GM19043 (cell line): ENCODE results near the gene LEMD3.
"Not testable (repeated sequence)": the region's sequence is repeated elsewhere in the genome, so short reads cannot be mapped to it uniquely, and the experiment has no call there.

Source experiments
- ATAC-seq: cut with Tn5 transposase; IDR thresholded peaks from one replicate; pipeline ENCODE4 v1.9.1; 2021; ENCODE audit warnings: low read depth; ENCODE audit not compliant: unreplicated experiment

Gene LEMD3

GRCh38 chr12:65276916-65277530 lies 107.6 kb downstream of the LEMD3 start:
- ATAC-seq = no peak

GRCh38 chr12:65277994-65278575 lies 108.7 kb downstream of the LEMD3 start:
- ATAC-seq = no peak

- no peak for ATAC-seq
Measured at GRCh38 chr12:65278576-65279368, 109.4 kb downstream of the LEMD3 start, which contains the start of gene MSRB3. Gene MSRB3 (plus strand): TSS chr12:65278683. CDS start chr12:65308580, 29,897 bp downstream.

GRCh38 chr12:65279369-65280112 lies 110.2 kb downstream of the LEMD3 start:
- ATAC-seq = no peak

- ATAC-seq = no peak
Measured at GRCh38 chr12:65280306-65280705, 110.9 kb downstream of the LEMD3 start.

- no peak for ATAC-seq
Measured at GRCh38 chr12:65282840-65283239, 113.5 kb downstream of the LEMD3 start.

- not testable (repeated sequence) for ATAC-seq
Measured at GRCh38 chr12:65285532-65285931, 116.1 kb downstream of the LEMD3 start.

GRCh38 chr12:65287426-65287825 lies 118.0 kb downstream of the LEMD3 start:
- no peak for ATAC-seq

GRCh38 chr12:65292241-65292640 lies 122.9 kb downstream of the LEMD3 start:
- ATAC-seq = no peak

GRCh38 chr12:65293735-65294134 lies 124.4 kb downstream of the LEMD3 start:
- ATAC-seq = no peak

- ATAC-seq = no peak
Measured at GRCh38 chr12:65294641-65295262, 125.4 kb downstream of the LEMD3 start.

- ATAC-seq = no peak
Measured at GRCh38 chr12:65296508-65297265, 127.3 kb downstream of the LEMD3 start.
